H1 (cell line): ENCODE measurements around the gene MATN1. TPM values are rescaled to one million over a fixed set of nuclear protein-coding genes. Genes with fewer than 3 reads are reported as not detected.

ENCODE experiments used
- CTCF ChIA-PET: fragments of 300-600 bp; sonication (Branson Sonifier 250); formaldehyde crosslinking; loops from one replicate; lab custom pipeline; 2021; ENCODE audit not compliant: partially characterized antibody; lab: Charles Lee
- POLR2A ChIA-PET: fragments of 300-600 bp; sonication (Branson Sonifier 250); formaldehyde crosslinking; loops from one replicate; lab custom pipeline; 2021; ENCODE audit warnings: inconsistent platforms; ENCODE audit not compliant: partially characterized antibody; lab: Charles Lee
- DNase-seq, 2 experiments: peaks; one replicate each; pipeline versions ENCODE4 v3.0.0 to v3.0.0-alpha.2; 2010 to 2022; ENCODE audit warnings: low spot score in 2 of 2, low read depth in 1 of 2, mixed read lengths in 1 of 2
- FAIRE-seq: peaks from 2 replicates; lab custom pipeline; 2011; peaks lifted over from hg19 to GRCh38; lab: Jason Lieb, UNC
- H2AFZ ChIP-seq: 2 replicates; pipeline ENCODE4 v1.8.1; 2012; ENCODE audit warnings: low read length, inconsistent platforms
- H2AK5ac ChIP-seq: 2 replicates; pipeline ENCODE4 v1.6.1; 2013; ENCODE audit warnings: low read depth, low read length
- H2BK120ac ChIP-seq: replicated peaks from 2 replicates; pipeline ENCODE3; 2013; ENCODE audit warnings: low read depth, low read length, inconsistent platforms
- H2BK12ac ChIP-seq: 2 replicates; pipeline ENCODE4 v1.6.1; 2013; ENCODE audit warnings: low read depth, low read length
- H2BK15ac ChIP-seq: 2 replicates; pipeline ENCODE4 v1.6.1; 2013; ENCODE audit warnings: low read length
- H2BK20ac ChIP-seq: 2 replicates; pipeline ENCODE4 v1.6.1; 2013; ENCODE audit warnings: low read length
- H2BK5ac ChIP-seq: 2 replicates; pipeline ENCODE4 v1.6.1; 2013; ENCODE audit warnings: low read depth, low read length
- H3K14ac ChIP-seq: 2 replicates; pipeline ENCODE4 v1.6.1; 2013; ENCODE audit warnings: inconsistent platforms; ENCODE audit not compliant: insufficient read length
- H3K18ac ChIP-seq: 2 replicates; pipeline ENCODE4 v1.6.1; 2013; ENCODE audit warnings: low read length; ENCODE audit errors: extremely low read depth
- H3K23ac ChIP-seq: 2 replicates; pipeline ENCODE4 v1.6.1; 2013; ENCODE audit warnings: inconsistent platforms; ENCODE audit not compliant: insufficient read length
- H3K23me2 ChIP-seq: 2 replicates; pipeline ENCODE4 v1.6.1; 2013; ENCODE audit warnings: low read depth, low read length
- H3K27ac ChIP-seq: 2 replicates; pipeline ENCODE4 v1.6.1; 2011; ENCODE audit warnings: low read depth, low read length, inconsistent platforms
- H3K27me3 ChIP-seq, 4 experiments: replicated peaks in 1 of 4; 1 replicate in 1 of 4; 2 replicates in 3 of 4; pipeline versions ENCODE4 v1.6.1 to v1.8.1; 2011 to 2013; ENCODE audit warnings: low read length in 3 of 4, mild to moderate bottlenecking in 3 of 4, inconsistent platforms in 2 of 4, mixed read lengths in 2 of 4, moderate library complexity in 1 of 4; ENCODE audit not compliant: control insufficient read depth in 3 of 4, insufficient read depth in 3 of 4; ENCODE audit errors: extremely low read depth in 1 of 4
- H3K36me3 ChIP-seq, 4 experiments: 2 replicates each; pipeline versions ENCODE4 v1.6.1 to v1.8.1; 2011 to 2013; ENCODE audit warnings: mild to moderate bottlenecking in 4 of 4, low read length in 3 of 4, moderate library complexity in 2 of 4, control low read depth in 1 of 4, inconsistent platforms in 1 of 4; ENCODE audit not compliant: insufficient read depth in 4 of 4, control insufficient read depth in 2 of 4
- H3K4ac ChIP-seq: replicated peaks from 2 replicates; pipeline ENCODE3; 2013; ENCODE audit warnings: low read length, low read depth, mixed read lengths, inconsistent platforms; ENCODE audit not compliant: insufficient read length
- H3K4me1 ChIP-seq, 4 experiments: replicated peaks in 1 of 4; 1 replicate in 1 of 4; 2 replicates in 3 of 4; pipeline versions ENCODE4 v1.6.1 to v1.8.1; 2011 to 2013; ENCODE audit warnings: low read length in 3 of 4, inconsistent platforms in 2 of 4, mixed read lengths in 1 of 4; ENCODE audit not compliant: insufficient read depth in 4 of 4, control insufficient read depth in 3 of 4
- H3K4me2 ChIP-seq, 2 experiments: 2 replicates each; pipeline versions ENCODE4 v1.6.1 to v1.8.1; 2011 to 2013; ENCODE audit warnings: low read depth in 2 of 2, low read length in 2 of 2, control low read depth in 1 of 2, inconsistent platforms in 1 of 2, mild to moderate bottlenecking in 1 of 2; ENCODE audit not compliant: insufficient read depth in 1 of 2
- H3K4me3 ChIP-seq, 4 experiments: fragments of 200-600, 300-600 bp in 1 of 4; sonication (generic), shearing (Covaris generic), sonication (Bioruptor Twin) in 1 of 4; 2 replicates each; pipeline versions ENCODE4 v1.5.1 to v1.8.1; 2011 to 2016; ENCODE audit warnings: low read length in 4 of 4, low read depth in 3 of 4, control low read depth in 2 of 4, inconsistent platforms in 2 of 4, mild to moderate bottlenecking in 2 of 4, mixed read lengths in 1 of 4, moderate library complexity in 1 of 4; ENCODE audit not compliant: insufficient read depth in 2 of 4; ENCODE audit errors: extremely low read depth in 1 of 4
- H3K56ac ChIP-seq: replicated peaks from 2 replicates; pipeline ENCODE3; 2013; ENCODE audit warnings: low read depth, mild to moderate bottlenecking, mixed read lengths, low read length, inconsistent platforms; ENCODE audit not compliant: insufficient read length
- H3K79me1 ChIP-seq: 2 replicates; pipeline ENCODE4 v1.6.1; 2013; ENCODE audit warnings: low read depth, low read length, control low read depth
- H3K79me2 ChIP-seq, 2 experiments: 2 replicates each; pipeline versions ENCODE4 v1.6.1 to v1.8.1; 2012 to 2013; ENCODE audit warnings: low read length in 2 of 2, mild to moderate bottlenecking in 2 of 2, inconsistent platforms in 1 of 2; ENCODE audit not compliant: insufficient read depth in 2 of 2, control insufficient read depth in 1 of 2
- H3K9ac ChIP-seq, 4 experiments: replicated peaks in 1 of 4; 1 replicate in 1 of 4; 2 replicates in 3 of 4; pipeline versions ENCODE4 v1.6.1 to v1.8.1; 2011 to 2013; ENCODE audit warnings: low read depth in 3 of 4, low read length in 3 of 4, control low read depth in 2 of 4, mild to moderate bottlenecking in 2 of 4, moderate library complexity in 2 of 4, inconsistent platforms in 1 of 4; ENCODE audit errors: extremely low read depth in 1 of 4
- H3K9me3 ChIP-seq, 2 experiments: 2 replicates each; pipeline versions ENCODE4 v1.6.1 to v1.8.1; 2012 to 2013; ENCODE audit warnings: mild to moderate bottlenecking in 2 of 2, moderate library complexity in 2 of 2, control low read depth in 1 of 2, inconsistent platforms in 1 of 2, low read depth in 1 of 2, low read length in 1 of 2, mixed read lengths in 1 of 2; ENCODE audit not compliant: insufficient read depth in 2 of 2
- H4K20me1 ChIP-seq, 2 experiments: replicated peaks in 1 of 2; 2 replicates each; pipeline versions ENCODE3 to v1.8.1; 2011 to 2013; ENCODE audit warnings: inconsistent platforms in 2 of 2, low read length in 2 of 2, mild to moderate bottlenecking in 1 of 2; ENCODE audit not compliant: insufficient read depth in 2 of 2, control insufficient read depth in 1 of 2
- H4K5ac ChIP-seq: 2 replicates; pipeline ENCODE4 v1.6.1; 2013; ENCODE audit warnings: low read length, low read depth, mixed read lengths, inconsistent platforms; ENCODE audit not compliant: insufficient read length
- H4K8ac ChIP-seq: 2 replicates; pipeline ENCODE4 v1.8.0; 2013; ENCODE audit warnings: mild to moderate bottlenecking, moderate library complexity, low read length, inconsistent platforms; ENCODE audit not compliant: insufficient read depth; ENCODE audit errors: extremely low read depth
- H4K91ac ChIP-seq: replicated peaks from 2 replicates; pipeline ENCODE3; 2013; ENCODE audit warnings: low read length, mixed read lengths, inconsistent platforms; ENCODE audit not compliant: insufficient read length
- ATF2 ChIP-seq: IDR thresholded peaks from 2 replicates; pipeline ENCODE4 v1.6.1; 2012; ENCODE audit warnings: low read length, inconsistent platforms
- CHD2 ChIP-seq: IDR thresholded peaks from 2 replicates; pipeline ENCODE4 v1.6.1; 2012; ENCODE audit warnings: low read length, improper control_type of control experiment
- EP300 ChIP-seq, 2 experiments: IDR thresholded peaks; 1 replicate in 1 of 2; 2 replicates in 1 of 2; pipeline ENCODE4 v1.6.1; 2011 to 2012; ENCODE audit warnings: low read depth in 2 of 2, low read length in 2 of 2, mild to moderate bottlenecking in 2 of 2, borderline replicate concordance in 1 of 2, inconsistent platforms in 1 of 2, moderate library complexity in 1 of 2
- HDAC2 ChIP-seq, 2 experiments: fragments of 300-600 bp in 1 of 2; sonication (generic) in 1 of 2; IDR thresholded peaks; 2 replicates each; pipeline ENCODE4 v1.6.1; 2011 to 2012; ENCODE audit warnings: low read depth in 2 of 2, low read length in 2 of 2, mild to moderate bottlenecking in 2 of 2, moderate library complexity in 2 of 2, borderline replicate concordance in 1 of 2, inconsistent platforms in 1 of 2
- HDAC6 ChIP-seq: IDR thresholded peaks from one replicate; pipeline ENCODE4 v1.7.1; 2012; ENCODE audit warnings: low read depth, mild to moderate bottlenecking, inconsistent platforms, low read length, moderate library complexity
- KDM1A ChIP-seq: fragments of 200-600, 300-600 bp; sonication (generic); IDR thresholded peaks from 2 replicates; pipeline ENCODE4 v1.7.1; 2016; ENCODE audit warnings: mild to moderate bottlenecking, low read length, borderline replicate concordance
- KDM5A ChIP-seq: fragments of 200-600 bp; IDR thresholded peaks from 2 replicates; pipeline ENCODE4 v1.7.1; 2012; ENCODE audit warnings: mild to moderate bottlenecking, low read length, inconsistent platforms, mixed read lengths
- NANOG ChIP-seq: IDR thresholded peaks from 2 replicates; pipeline ENCODE4 v1.6.1; 2011; ENCODE audit warnings: low read length, low read depth, mild to moderate bottlenecking, inconsistent platforms; ENCODE audit not compliant: insufficient read depth, poor library complexity, severe bottlenecking
- POLR2A ChIP-seq, 2 experiments: IDR thresholded peaks; 1 replicate in 1 of 2; 2 replicates in 1 of 2; pipeline ENCODE4 v1.6.1; 2011; ENCODE audit warnings: low read depth in 2 of 2, low read length in 2 of 2, mild to moderate bottlenecking in 2 of 2; ENCODE audit errors: control extremely low read depth in 1 of 2
- SP2 ChIP-seq: IDR thresholded peaks from 2 replicates; pipeline ENCODE4 v1.6.1; 2012; ENCODE audit warnings: mild to moderate bottlenecking, low read length, inconsistent platforms
- TAF1 ChIP-seq: IDR thresholded peaks from 2 replicates; pipeline ENCODE4 v1.6.1; 2011; ENCODE audit warnings: mild to moderate bottlenecking, low read depth, low read length
- TEAD4 ChIP-seq: IDR thresholded peaks from 2 replicates; pipeline ENCODE4 v1.6.1; 2012; ENCODE audit warnings: low read depth, low read length, inconsistent platforms, mixed read lengths
- YY1 ChIP-seq: IDR thresholded peaks from 2 replicates; pipeline ENCODE4 v1.6.1; 2011; ENCODE audit warnings: low read depth, mild to moderate bottlenecking, low read length
- polyA plus RNA-seq, 7 experiments: library from polyadenylated mRNA; depleted of rRNA in 3 of 7; stranded (reverse) in 5 of 7; unstranded in 2 of 7; fragments of >200 nt in 5 of 7; fragments of 200-250 nt in 2 of 7; gene quantifications; 1 replicate in 5 of 7; 2 replicates in 1 of 7; 4 replicates in 1 of 7; pipeline versions ENCODE4 v1.2.1 to v1.2.3, GENCODE V29; 2011 to 2013; ENCODE audit warnings: missing spikeins in 2 of 7, mixed read lengths in 2 of 7
- total RNA-seq: library from RNA; stranded (reverse); fragmentation: NEBNext Ultra II Directional; extraction: Animal tissue kit (Norgen Biotek cat#: 25700); gene quantifications from 2 replicates; pipeline ENCODE4 v1.2.1, GENCODE V29; 2021

Gene MATN1
- total and polyA plus RNA-seq, 2 of the 8 experiments (the other 6 are each of a cell fraction or from before 2014, with no cell fraction given) = 0.12 to 0.28 TPM

DNA sequence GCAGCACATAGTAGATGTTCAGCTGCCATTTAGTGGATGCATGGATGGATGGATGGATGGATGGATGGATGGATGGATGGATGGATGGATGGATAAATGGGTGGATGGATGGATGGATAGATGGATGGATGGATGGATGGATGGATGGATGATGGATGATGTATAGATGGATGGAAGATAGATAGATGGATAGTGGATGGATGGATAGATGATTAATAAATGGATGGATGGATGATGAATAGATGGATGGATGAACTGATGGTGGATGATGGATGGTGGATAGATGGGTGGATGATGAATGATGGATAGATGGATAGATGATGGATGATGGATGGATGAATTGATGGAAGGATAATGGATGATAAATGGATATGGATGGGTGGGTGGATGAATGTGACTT lies 20.6 kb downstream of the MATN1 start:
- Histone ChIP-seq H3K14ac (no peak overlapping the region), H3K18ac (no peak overlapping the region), H3K79me1 (no peaks in the 10 kb centered on the region), H4K5ac (no peak overlapping the region), H3K9ac (no peak overlapping the region), H2BK120ac (no peak overlapping the region), H2BK12ac (no peak overlapping the region)
- FAIRE-seq = no peak
- POLR2A ChIA-PET = no interaction called here
- DNase-seq = no peak
- TF ChIP-seq HDAC6 (no peak), YY1 (no peak), TEAD4 (no peak), EP300 (IDR thresholded peaks at IDR 0.05; ENCODE audit: borderline replicate concordance in 1 of 2, low read depth in 2 of 2, low read length in 2 of 2) (no peak), KDM1A (no peak), HDAC2 (IDR thresholded peaks at IDR 0.05; ENCODE audit: borderline replicate concordance in 1 of 2, low read depth in 2 of 2, low read length in 2 of 2) (no peak), NANOG (no peak), ATF2 (no peak), TAF1 (no peak), KDM5A (no peak), SP2 (no peak), POLR2A (IDR thresholded peaks at IDR 0.05; ENCODE audit: control extremely low read depth in 1 of 2, low read depth in 2 of 2, low read length in 2 of 2) (no peak), CHD2 (no peak)
- TF ChIP-seq, all 59 proteins: peak for 0
- H3K23ac ChIP-seq = no peak overlapping the region
- H4K8ac ChIP-seq = no peak overlapping the region
- H2AK5ac ChIP-seq = no peak overlapping the region
- H2AFZ ChIP-seq = no peak overlapping the region
- no peak overlapping the region for H3K4me2 ChIP-seq
- CTCF ChIA-PET = interaction anchor here (2.0 kb wide), 1 partner anchor 13 kb away, joined by 5 read pairs; no protein-coding TSS in a partner anchor
- peaks cover 0 to 4% (median 0%) of the 10 kb centered on the region in 4 experiments; a peak in 4 of 7 replicates for H3K4me1 ChIP-seq
- no peak overlapping the region for H2BK15ac ChIP-seq
- H3K9me3 ChIP-seq = no peaks in the 10 kb centered on the region
- H3K23me2 ChIP-seq = peaks cover 11% of the 10 kb centered on the region; the same call in 1 of the 2 replicates
- peak overlapping the region; percentile 95 for H3K56ac ChIP-seq
- no peaks in the 10 kb centered on the region for H3K79me2 ChIP-seq
- no peak overlapping the region for H2BK5ac ChIP-seq
- no peak overlapping the region for H2BK20ac ChIP-seq
- no peak overlapping the region for H3K4ac ChIP-seq
- peaks cover 0 to 3% of the 10 kb centered on the region in 2 experiments for H4K20me1 ChIP-seq
- no peak overlapping the region for H4K91ac ChIP-seq
- H3K27me3 ChIP-seq = no peaks in the 10 kb centered on the region
- H3K27ac ChIP-seq = no peak overlapping the region
- H3K36me3 ChIP-seq = no peaks in the 10 kb centered on the region
- H3K4me3 ChIP-seq = no peak overlapping the region
